HG02885 (cell line): ENCODE measurements around the gene CNTN5.

Experiments used
- ATAC-seq: cut with Tn5 transposase; IDR thresholded peaks from one replicate; pipeline ENCODE4 v1.9.1; 2021; ENCODE audit warnings: mild to moderate bottlenecking; ENCODE audit not compliant: unreplicated experiment, poor library complexity

The CNTN5 gene

GRCh38 chr11:100354736-100355135, 1334.0 kb downstream of the CNTN5 start:
- no peak for ATAC-seq

GRCh38 chr11:100356035-100356434, 1335.3 kb downstream of the CNTN5 start:
- ATAC-seq, result no peak

- no peak for ATAC-seq
These were observed 1338.5 kb downstream of the CNTN5 start for GRCh38 chr11:100359281-100359680.

GRCh38 chr11:100367892-100368291, 1347.1 kb downstream of the CNTN5 start:
- no peak for ATAC-seq

- ATAC-seq, result no peak
These were observed 1362.7 kb downstream of the CNTN5 start for GRCh38 chr11:100383357-100383865.

- ATAC-seq, result no peak
These were observed 1375.5 kb downstream of the CNTN5 start for GRCh38 chr11:100396266-100396665.

GRCh38 chr11:100397401-100397800, 1376.7 kb downstream of the CNTN5 start:
- ATAC-seq, result no peak

- ATAC-seq, result no peak
These were observed 1383.1 kb downstream of the CNTN5 start for GRCh38 chr11:100403816-100404215.

- no peak for ATAC-seq
These were observed 1384.2 kb downstream of the CNTN5 start for GRCh38 chr11:100404907-100405306.
